Islet precursor cell (in vitro differentiated cells): Measurements from ENCODE around the gene ALOX5AP.

Source experiments
- DNase-seq: peaks from one replicate; pipeline ENCODE4 v3.0.0-alpha.2; 2018

ALOX5AP gene

DNA sequence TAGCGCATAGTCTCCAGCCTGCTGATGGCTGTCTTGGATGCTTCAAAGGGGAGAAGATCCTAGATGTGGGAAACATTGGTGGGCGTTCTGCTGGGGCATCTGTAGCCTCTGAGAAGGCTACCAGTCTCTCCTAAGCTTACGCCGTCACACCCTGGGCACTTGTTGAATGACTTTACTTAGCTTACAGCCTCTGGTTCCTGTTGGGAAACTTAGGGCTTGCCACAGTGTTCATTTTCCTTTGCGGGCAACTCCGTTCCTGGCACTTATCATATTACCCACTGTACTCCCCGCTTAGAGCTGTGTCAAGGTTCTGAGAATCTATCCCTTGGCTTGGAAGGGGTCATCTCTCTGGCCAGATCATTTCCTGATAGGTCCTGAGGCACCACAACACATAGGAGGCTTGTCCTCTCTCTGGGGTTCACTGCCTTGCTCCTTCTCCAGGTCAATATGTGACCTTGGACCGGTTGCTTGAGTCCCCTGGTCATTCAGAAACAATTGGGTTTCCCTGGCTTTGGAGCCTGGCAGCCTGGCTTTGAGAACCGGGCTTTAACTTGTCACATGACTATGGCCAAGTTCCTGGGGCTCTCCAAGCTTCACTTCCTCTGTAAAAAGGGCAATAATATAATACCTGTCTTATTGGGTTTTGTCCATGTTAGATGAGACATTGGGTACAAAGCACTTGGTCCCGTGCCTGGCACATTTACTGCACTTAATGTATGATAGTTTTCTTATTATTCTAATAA is 20.5 kb upstream of the ALOX5AP start:
- peak; percentile 43 for DNase-seq

DNA sequence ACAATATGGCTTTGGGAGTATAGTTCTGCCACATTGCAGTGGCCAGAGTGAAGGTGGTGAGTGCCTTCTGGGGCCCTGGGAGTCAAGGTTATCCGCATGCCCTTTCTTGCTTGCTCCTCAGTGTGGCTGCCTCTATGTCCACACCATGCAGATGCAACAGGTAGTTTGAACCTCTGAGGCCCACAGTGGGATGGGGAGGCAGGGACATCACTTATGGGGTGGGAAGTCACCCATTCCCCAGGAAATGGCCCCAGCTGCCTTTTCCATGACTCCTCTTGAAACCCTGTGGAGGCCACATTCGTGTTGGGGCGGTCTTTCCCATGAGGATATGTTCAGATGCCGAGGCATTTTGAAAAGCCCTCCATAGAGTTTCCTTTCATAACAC is 20.0 kb upstream of the ALOX5AP start:
- DNase-seq = peak; percentile 18

DNA sequence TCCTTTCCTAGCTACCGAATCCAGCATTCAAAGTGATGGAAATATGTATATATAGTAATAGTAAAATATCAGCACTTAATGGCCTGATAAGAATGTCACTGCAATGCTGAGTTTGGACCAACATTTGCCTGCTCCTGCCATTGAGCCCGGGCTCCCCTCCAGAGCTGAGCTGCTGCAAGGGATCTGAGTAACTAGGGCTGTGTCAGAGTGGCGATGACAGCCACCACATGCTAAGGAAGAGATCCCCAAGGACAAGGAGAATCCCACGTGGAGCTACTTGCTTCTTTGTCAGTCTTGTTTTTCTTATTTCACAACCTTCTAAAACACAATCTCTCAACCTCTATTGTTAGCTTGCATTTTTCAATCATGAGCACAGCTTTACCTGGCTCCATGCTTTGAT is 19.5 kb upstream of the ALOX5AP start:
- DNase-seq = peak; percentile 35

DNA sequence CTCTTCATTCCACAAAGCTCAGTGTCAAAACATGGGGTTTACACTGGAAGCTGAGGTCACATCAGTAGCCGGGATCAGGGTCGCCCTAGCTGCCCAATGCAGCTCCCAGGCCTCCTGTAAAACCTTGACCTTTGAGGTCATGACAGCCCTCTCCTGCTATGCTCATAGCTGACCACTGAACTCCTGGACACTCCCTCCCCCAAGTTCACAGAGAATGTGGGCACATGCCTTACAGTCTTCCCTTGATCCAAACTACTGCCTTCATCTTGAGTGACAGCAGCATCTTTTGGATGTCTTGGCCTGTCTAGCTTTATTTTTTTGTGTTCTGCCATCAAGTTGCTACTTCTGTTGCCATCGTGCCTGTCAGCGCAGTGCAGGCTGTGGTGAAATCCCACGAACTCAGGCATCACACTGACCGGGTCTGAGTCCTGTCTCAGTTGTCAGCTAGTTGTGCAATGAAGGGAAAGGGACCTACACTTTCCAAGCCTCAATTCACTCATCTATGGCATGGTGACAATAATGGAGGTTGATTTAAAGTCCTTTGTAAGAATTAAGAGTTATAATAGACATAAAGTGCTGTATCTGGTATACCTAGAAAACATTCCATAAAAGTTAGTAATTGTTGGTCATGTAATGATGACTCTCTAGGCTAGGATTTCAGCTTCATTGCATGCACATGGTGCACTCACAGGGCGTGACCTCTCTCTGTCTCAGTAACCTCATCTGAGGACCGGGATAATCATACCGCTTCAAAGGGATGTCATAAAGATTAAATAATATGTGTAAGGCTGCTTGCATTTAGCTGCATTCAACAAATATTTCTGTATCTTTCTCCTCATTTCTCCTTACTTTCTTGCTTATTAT is 16.4 kb upstream of the ALOX5AP start:
- peak; percentile 34 for DNase-seq

DNA sequence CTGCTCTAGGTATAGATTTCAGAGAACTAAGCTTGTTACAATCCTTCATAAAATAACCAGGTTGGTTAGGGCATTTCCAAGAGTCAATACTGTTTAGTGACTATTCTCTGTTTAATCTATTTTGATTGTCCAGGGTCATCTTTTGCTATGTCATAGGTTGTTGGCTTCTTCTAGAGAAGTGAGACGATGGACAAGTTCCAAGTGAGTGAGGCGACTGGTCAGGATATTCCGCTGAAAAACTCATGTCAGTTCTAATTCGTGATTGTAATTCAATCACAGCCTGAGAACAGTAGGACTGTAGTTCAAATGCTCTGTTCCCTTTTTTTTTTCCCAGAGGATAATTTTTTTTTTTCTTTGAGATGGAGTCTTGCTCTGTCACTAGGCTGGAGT is 15.8 kb upstream of the ALOX5AP start:
- DNase-seq = no peak

DNA sequence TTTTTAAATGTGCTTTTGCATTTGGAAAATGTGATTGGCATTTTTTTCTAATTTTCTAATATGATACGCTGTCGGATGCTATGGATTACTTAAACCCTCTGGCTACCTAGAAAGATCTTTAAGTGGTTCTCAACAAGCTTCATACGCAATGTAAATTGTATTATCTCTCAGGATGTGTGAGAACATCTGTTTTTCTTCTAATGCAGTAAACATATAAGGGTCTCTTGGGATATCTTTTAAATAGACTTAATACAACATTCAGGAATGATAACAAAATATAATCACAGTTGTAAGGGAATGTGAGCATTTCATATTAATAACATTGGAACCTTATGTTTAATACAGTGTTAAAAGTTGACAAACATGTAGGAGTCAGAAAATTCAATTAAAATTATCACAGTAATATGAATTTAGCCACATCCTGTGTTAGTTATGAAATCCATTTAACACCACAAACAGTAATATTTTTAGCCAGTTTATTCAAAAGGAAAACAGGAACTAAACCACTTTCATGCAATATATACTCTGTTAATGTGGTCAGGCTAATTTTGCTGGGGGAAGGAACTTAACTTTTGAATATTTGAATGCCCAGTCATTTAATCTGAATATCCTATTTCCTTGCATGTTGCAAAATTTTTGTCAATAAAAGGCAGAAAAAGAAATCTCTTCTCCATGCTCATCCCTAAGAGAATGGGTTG is 15.0 kb upstream of the ALOX5AP start:
- DNase-seq = no peak

DNA sequence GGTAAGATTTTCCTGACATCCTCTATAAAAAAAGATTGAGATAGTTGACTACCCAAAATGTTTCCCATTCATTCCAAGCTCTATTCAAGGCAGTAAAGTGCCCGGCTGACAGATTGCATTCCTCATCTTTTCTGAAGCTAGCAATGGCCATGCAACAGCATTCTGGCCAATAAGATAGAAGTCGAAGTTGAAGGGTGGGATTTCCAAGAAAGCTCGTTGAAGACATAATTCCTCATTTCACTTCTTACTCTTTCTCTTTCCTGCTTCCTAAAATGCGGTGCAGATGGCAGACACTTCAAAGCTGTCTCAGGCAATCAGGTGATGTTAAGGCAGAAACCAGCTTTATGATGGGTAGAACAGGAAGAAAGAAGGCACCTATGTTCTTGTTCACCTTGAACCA is 13.4 kb upstream of the ALOX5AP start:
- no peak for DNase-seq

DNA sequence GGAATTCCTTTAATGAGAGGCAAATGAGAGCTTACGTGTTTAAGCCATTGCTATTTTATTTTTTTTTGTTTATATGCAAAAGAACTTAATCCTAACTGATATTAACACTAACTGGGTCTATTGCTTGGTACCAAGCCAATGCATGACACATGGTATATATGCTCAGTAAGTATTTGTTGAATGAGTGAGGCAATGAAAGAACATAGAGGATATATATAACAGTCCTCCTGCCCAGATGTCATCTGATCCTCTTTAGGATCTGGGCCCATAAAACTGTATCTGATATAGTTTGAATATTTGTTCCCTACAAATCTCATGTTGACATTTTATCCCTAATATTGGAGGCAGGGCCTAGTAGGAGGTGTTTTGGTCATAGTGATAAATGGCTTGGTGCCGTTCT is 13.0 kb upstream of the ALOX5AP start:
- no peak for DNase-seq

DNA sequence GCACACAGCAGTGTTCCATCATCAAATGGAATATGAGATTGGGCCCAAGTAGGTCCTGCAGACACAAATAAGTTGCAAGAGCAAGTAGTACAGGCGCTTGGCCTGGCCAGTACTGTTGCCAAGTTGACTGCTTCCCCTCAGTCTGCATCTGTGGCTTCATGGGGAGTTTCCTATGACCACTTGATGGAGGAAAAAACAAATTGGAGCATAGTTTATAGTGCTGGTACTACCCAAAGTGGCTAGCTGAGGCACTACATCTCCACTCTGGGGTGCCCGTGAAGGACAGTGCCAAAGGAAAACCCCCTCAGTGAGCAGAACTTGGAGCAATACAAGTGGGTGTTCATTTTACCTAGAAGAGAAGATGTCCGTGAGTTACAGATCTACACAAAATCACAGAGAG is 10.6 kb upstream of the ALOX5AP start:
- no peak for DNase-seq

DNA sequence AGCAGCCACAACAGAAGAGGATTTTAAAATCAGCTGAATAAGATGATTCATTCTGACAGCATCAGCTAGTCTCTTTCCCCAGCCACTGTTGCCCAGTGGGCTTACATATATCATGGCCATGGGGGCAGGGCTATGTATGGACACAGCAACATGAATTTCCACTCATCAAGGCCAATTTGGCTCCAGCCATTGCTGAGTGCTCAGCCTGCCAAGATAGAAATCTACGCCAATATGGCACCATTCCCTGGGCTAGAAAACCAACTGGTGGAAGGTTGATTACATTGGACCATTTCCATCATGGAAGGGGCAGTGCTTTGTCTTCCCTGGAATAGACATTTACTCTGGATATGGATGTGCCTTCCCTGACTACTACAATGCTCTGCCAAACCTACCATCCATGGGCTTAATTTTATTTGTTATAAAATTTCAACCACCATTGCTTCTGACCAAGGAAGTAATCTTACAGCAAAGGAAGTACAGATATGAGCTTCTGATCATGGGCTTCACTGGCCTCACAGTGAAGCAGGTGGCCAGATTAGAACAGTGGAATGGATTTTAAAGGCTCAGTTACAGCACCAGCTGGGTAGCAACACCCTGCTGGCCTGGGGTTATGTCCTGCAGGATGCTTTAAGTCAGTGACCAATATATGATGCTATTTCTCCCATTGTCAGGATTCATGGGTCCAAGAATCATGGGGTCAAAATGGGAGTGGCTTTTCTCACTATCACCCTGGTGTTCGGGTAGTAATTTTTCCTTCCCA is 9.8 kb upstream of the ALOX5AP start:
- peak; percentile 18 for DNase-seq

DNA sequence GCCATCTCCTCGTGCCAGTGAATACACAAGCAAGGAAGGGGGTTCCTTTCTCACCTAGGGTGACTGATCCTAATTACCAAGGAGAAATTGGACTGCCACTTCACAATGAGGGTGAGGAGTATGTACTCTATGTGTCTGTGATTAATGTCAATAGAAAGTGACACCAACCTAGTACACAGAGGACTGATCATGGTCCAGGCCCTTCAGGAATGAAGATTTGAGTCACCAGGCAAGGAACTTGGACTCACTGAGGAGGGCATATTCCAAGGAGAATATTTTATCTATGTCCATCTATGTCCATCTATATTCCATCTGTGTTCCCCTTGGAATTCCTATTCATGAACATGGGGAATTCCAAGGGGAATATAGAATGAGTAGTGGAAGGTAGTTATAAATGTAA is 9.2 kb upstream of the ALOX5AP start:
- no peak for DNase-seq

DNA sequence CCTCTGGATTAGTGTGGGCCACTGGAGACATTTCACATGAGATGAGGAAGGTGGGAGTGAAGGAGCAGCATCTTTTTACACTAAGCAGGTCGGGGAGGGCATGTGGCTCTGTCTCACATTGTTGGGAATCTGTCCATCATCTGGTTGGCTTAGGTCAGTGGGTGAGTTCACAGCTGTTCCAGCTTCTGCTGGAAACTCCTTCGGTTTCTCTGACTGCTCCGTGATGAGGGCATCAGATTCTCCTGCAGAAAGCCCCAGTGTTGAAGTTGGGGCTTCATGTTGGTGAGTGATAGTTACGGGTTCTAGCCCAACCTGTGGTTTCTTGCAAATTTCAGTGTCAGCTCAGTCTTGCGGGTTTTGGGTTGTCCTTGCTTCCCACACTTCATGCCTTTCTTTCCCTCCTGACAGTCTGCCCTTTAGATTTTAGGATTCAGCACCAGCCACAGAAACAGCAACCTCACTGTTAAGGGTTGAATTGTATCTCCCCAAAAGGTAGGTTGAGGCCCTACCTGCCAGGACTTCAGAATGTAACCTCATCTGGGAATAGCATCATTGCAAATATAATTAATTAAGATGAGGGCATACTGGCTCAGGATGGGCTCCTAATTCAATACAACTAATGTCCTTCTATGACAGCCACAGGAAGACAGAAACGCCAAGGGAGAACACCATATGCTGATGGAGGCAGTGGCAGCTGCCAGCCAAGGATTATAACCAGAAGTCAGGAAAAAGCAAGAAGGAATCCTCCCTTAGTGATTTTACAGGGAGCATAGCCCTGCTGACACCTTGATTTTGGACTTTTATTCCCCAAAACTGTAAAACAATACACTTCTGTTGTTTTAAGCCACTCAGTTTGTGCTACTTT is 7.6 kb upstream of the ALOX5AP start:
- peak; percentile 26 for DNase-seq

DNA sequence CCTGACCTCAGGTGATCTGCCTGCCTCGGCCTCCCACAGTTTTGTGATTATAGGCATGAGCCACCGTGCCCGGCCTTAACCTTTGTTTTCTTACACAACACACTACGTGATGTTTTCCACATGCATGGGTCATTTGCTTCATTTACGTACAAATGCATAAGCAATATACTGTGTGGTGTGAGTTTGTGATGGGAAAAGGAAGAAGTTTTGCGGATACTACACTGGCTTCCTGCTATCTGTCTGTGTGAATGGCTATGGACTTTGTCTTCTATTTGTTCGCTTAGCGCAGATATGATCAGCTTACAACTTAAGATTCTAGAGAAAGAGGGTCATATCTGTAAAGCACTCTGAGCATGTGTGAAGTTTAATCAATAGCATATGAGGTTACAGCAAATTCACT is 5.5 kb upstream of the ALOX5AP start:
- DNase-seq = no peak

DNA sequence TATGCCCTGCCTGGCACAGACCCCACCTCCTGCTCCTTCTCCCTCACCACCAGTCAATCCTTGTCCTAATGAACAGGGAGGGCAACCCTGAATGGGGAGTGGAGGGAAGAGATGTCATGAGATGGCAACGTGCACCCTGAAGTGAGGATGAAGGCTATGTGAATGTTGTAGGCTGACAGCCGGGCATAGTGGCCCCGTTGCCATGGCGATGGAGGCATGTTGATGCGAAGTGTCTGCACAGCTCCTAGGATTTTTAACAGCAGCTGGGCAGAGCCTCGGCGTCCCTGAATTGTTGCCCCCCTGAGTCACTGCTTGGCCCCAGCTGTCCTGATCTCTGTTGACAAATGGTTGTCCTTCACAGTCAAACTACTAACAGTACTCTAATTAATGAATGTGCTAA is 4.8 kb upstream of the ALOX5AP start:
- DNase-seq = peak; percentile 76

DNA sequence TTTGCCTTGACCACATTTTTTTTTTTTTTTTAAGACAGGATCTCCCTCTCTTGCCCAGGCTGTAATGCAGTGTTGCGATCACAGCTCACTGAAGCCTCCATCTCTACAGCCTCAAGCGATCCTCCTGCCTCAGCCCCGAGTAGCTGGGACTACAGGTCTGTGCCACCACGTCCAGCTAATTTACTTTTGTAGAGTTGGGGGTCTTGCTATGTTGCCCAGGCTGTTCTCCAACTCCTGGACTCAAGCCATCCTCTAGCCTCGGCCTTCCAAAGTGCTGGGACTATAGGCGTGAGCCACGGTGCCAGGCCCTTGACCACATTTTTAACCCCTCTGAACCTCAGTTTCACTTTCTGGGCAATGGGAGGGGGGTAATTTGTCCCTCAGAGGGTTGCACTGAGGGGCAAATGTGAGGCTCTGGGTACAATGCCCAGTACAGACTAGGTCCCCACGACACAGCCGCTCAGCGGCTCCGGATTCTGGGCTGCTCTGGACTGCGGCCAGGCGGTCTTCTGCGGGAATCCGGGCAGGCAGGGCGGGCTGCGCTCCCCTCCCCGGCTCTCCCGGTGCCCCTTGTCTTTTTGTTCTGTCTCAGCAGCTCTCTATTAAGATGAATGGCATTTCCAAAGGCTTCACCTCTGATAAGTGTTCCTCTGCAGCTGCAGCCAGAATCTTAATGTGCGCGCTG is 3.8 kb upstream of the ALOX5AP start:
- no peak for DNase-seq

DNA sequence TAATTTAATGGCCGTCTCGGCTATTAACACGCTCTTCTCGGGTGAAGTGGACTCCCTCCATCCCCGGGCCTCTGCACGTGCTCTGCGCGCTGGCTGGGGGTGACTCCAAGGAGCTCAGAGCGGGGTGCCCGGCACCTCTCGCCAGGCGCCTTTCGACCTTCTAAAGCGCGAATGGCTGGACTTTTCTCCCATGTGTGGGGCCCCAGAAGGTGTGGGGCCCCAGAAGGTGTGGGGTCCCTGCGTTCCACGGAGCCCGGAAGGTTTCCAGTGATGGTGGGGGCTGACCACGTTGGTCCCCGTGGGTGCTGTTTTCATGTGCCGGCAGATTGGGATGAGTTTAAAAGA is 3.3 kb upstream of the ALOX5AP start:
- no peak for DNase-seq

DNA sequence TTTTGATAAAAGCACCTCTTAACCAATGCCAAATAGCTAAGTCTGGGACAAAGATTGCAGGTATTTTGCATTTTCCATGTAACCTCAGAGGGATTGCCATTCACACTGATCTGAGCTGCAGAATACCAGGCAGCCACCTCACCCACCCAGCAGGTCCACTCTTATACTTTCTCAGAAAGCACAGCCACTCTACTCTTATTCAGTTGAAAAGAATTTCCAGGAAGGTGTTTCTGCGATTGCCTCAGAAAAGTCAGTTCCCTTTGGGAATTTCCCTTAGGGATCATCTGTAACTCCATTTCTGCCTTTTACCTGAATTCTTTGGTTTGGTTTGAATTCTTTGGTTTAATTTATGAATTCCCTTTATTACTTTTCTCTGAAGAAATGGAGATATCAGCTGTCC is 904 bp upstream of the ALOX5AP start:
- DNase-seq = peak; percentile 73

DNA sequence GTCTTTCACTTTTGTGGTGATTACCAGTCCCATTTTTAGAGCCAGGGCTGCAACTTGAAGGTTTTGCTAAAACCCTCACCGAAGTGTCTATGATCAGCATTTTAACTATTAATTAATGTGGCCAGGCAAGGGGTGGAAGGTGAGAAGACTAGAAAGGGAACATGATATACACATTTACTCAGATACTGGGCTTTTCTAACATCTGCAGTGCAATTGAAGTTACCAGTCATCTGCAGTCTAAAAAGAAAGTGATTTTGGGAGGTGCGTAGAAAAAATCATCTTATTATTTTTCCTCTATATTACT is 481 bp downstream of the ALOX5AP start:
- no peak for DNase-seq

DNA sequence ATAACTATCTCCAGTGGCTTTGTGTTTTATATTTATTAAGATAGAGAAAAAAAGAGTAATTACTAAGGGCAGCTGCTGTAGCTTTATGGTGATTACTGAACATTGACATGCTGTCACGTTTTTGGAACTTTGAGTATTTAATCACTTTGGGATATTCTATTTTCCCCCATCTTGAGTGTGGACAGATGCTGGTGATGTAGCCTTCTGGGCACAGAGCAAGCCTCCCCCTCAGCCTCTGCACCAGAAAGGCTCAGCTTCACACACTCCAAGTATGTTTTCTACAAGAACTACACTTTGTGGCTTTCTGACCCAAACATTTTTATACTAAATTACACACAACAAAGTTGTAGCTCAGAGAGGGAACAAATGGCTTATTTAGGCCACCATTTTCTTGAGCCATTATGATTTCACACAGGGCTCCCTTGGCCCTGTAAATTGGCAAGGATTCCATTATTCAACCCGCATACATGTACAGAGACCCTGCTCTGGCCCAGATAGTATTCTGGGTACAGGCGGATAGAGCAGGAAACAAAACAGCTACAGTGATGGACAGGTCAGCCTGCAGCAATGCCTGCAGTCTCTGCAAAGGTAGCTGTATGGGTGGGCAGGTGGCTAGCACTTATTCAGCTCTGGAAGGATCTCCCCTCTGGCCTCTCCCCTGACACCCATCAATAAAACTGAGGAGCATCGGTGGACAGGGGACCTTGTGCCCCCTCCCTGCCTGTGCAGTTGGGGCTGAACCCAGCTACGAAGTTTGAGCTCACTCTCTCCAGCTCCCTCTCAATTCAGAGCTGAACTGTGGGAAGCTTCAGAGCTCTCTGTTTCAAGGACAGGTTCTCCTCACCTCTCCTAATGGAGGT is 1.3 kb downstream of the ALOX5AP start:
- DNase-seq = no peak

DNA sequence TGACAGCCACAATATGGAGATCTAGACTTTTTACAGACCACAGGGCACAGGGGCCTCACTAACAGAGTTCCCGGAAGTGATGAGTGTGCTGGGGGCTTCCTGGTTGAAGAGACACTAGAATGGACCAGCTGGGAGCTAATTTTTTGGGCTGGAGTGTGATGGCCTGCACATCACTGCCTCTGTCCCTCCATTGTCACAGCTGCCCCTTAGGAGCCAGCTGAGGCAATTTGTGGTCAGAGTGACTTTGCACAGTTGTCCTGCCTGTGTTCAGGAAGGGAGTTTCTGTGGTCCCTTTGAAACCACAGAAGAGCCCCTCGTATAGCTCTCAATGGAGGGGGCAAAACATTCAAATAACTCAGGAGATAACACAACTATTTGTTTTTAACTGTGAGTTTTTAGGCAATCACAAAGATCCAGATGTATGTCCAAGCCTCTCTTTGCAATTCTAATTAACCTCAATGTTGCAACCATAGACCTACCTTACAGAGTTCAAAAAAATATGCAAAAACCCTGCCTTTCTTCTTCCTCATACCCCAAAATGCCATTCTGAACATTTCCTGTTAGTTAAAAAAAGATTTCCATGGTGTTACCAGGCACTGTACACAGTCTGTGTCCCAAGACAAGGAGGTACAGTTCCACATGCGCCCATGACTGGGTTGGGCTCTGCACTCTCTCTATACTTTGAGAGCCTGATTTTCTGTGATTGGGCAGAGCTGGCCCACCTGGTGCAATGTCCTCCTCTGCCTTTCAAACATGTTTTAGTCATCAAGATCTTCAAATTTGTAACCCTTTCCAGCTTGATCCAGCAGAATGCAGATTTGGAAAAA is 2.4 kb downstream of the ALOX5AP start:
- no peak for DNase-seq
